Measurements from ENCODE around the gene HTRA1. TPM values are rescaled to one million over a fixed set of nuclear protein-coding genes. Genes with fewer than 3 reads are reported as not detected.

Gene HTRA1
- total RNA-seq, 2 donors from 2014 or later: 8.9 to 26.9 TPM

GRCh38 chr10:122550983-122551382, 89.6 kb downstream of the HTRA1 start:
- no peaks in the 10 kb centered on the region for H3K4me1 ChIP-seq
- H3K9ac ChIP-seq (ENCODE audit: low read depth in 2 of 2, low read length in 2 of 2): no peak overlapping the region
- H3K9me3 ChIP-seq: no peaks in the 10 kb centered on the region
- TF ChIP-seq, protein P1, sequence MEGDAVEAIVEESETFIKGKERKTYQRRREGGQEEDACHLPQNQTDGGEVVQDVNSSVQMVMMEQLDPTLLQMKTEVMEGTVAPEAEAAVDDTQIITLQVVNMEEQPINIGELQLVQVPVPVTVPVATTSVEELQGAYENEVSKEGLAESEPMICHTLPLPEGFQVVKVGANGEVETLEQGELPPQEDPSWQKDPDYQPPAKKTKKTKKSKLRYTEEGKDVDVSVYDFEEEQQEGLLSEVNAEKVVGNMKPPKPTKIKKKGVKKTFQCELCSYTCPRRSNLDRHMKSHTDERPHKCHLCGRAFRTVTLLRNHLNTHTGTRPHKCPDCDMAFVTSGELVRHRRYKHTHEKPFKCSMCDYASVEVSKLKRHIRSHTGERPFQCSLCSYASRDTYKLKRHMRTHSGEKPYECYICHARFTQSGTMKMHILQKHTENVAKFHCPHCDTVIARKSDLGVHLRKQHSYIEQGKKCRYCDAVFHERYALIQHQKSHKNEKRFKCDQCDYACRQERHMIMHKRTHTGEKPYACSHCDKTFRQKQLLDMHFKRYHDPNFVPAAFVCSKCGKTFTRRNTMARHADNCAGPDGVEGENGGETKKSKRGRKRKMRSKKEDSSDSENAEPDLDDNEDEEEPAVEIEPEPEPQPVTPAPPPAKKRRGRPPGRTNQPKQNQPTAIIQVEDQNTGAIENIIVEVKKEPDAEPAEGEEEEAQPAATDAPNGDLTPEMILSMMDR (IDR thresholded peaks at IDR 0.05): no peak
- no peaks in the 10 kb centered on the region for H3K36me3 ChIP-seq
- no peak overlapping the region for H3K4me3 ChIP-seq
- no peak for DNase-seq
- no peak overlapping the region for H3K27ac ChIP-seq
- intact Hi-C loops (cut with DNase I): no loop called here
- no peaks in the 10 kb centered on the region for H3K27me3 ChIP-seq

GRCh38 chr10:122551450-122551849, 90.1 kb downstream of the HTRA1 start:
- no peak for DNase-seq
- TF ChIP-seq, protein P1 (IDR thresholded peaks at IDR 0.05): no peak
- Histone ChIP-seq H3K27me3 (no peaks in the 10 kb centered on the region), H3K9me3 (no peaks in the 10 kb centered on the region), H3K36me3 (no peaks in the 10 kb centered on the region), H3K9ac (ENCODE audit: low read depth in 2 of 2, low read length in 2 of 2) (no peak overlapping the region), H3K4me1 (no peaks in the 10 kb centered on the region), H3K4me3 (no peak overlapping the region), H3K27ac (no peak overlapping the region)
- intact Hi-C loops (cut with DNase I): no loop called here

GRCh38 chr10:122553341-122553740, 92.0 kb downstream of the HTRA1 start:
- H3K4me1 ChIP-seq: no peaks in the 10 kb centered on the region

GRCh38 chr10:122554131-122555036, 93.0 kb downstream of the HTRA1 start:
- H3K27ac ChIP-seq: no peak overlapping the region
- H3K4me3 ChIP-seq: no peak overlapping the region
- no peaks in the 10 kb centered on the region for H3K9me3 ChIP-seq
- no peaks in the 10 kb centered on the region for H3K36me3 ChIP-seq
- TF ChIP-seq, protein P1 (IDR thresholded peaks at IDR 0.05): no peak
- intact Hi-C loops (cut with DNase I): no loop called here
- no peaks in the 10 kb centered on the region for H3K27me3 ChIP-seq
- no peak for DNase-seq
- no peaks in the 10 kb centered on the region for H3K4me1 ChIP-seq
- no peak overlapping the region for H3K9ac ChIP-seq (ENCODE audit: low read depth in 2 of 2, low read length in 2 of 2)

More at GRCh38 chr10:122553341-122553740, 92.0 kb downstream of the HTRA1 start:
- Histone ChIP-seq H3K9me3 (no peaks in the 10 kb centered on the region), H3K4me3 (no peak overlapping the region), H3K9ac (ENCODE audit: low read depth in 2 of 2, low read length in 2 of 2) (no peak overlapping the region), H3K27ac (no peak overlapping the region), H3K36me3 (no peaks in the 10 kb centered on the region), H3K27me3 (no peaks in the 10 kb centered on the region)
- TF ChIP-seq, protein P1 (IDR thresholded peaks at IDR 0.05): no peak
- intact Hi-C loops (cut with DNase I): no loop called here
- no peak for DNase-seq

- Histone ChIP-seq H3K4me1 (no peaks in the 10 kb centered on the region), H3K36me3 (no peaks in the 10 kb centered on the region), H3K27ac (no peak overlapping the region)
These were observed 94.1 kb downstream of the HTRA1 start for GRCh38 chr10:122555442-122555841.

More at GRCh38 chr10:122555442-122555841, 94.1 kb downstream of the HTRA1 start:
- no peak overlapping the region for H3K9ac ChIP-seq (ENCODE audit: low read depth in 2 of 2, low read length in 2 of 2)
- H3K9me3 ChIP-seq: no peaks in the 10 kb centered on the region
- H3K27me3 ChIP-seq: no peaks in the 10 kb centered on the region
- DNase-seq: no peak
- TF ChIP-seq, protein P1 (IDR thresholded peaks at IDR 0.05): no peak
- no peak overlapping the region for H3K4me3 ChIP-seq
- intact Hi-C loops (cut with DNase I): no loop called here

Data from colonic mucosa (tissue), 4 donors.